ENCODE results near the gene CKM. TPM values are rescaled to one million over a fixed set of nuclear protein-coding genes. Genes with fewer than 3 reads are reported as not detected.

Gene CKM
- total and polyA plus RNA-seq, 7 experiments from 2014 or later, result not detected

GRCh38 chr19:45344621-45345505 lies 22.2 kb upstream of the CKM start:
- Mint-ChIP-seq H3K27me3 (peaks cover 12 to 30% (median 22%) of the 10 kb centered on the region in 5 donors), H3K4me3 (no peak overlapping the region), H3K4me1 (peaks cover 3 to 7% (median 5%) of the 10 kb centered on the region in 7 donors), H3K27ac (no peak overlapping the region), H3K9me3 (no peaks in the 10 kb centered on the region), H3K36me3 (no peaks in the 10 kb centered on the region)
- ChIA-PET POLR2A (no interaction called here), CTCF (no interaction called here)
- ATAC-seq (no peak), DNase-seq (no peak)
- no peak overlapping the region for H3K4me3 ChIP-seq (ENCODE audit: low read length)
- H3K36me3 ChIP-seq (ENCODE audit: control insufficient read depth in 2 of 3, insufficient read depth in 3 of 3, low read length in 3 of 3), result no peaks in the 10 kb centered on the region
- H3K4me1 ChIP-seq (ENCODE audit: control insufficient read depth in 2 of 2, insufficient read depth in 2 of 2, low read length in 2 of 2), result no peaks in the 10 kb centered on the region
- no peak overlapping the region for H3K27ac ChIP-seq (ENCODE audit: low read depth, low read length)
- intact Hi-C loops (cut with micrococcal nuclease), result no loop called here
- peaks cover 0 to 12% of the 10 kb centered on the region in 2 donors for H3K27me3 ChIP-seq (ENCODE audit: control insufficient read depth in 2 of 2, insufficient read depth in 2 of 2, low read length in 2 of 2)
- H3K9me3 ChIP-seq (ENCODE audit: control insufficient read depth in 2 of 3, low read length in 3 of 3), result no peaks in the 10 kb centered on the region

DNA sequence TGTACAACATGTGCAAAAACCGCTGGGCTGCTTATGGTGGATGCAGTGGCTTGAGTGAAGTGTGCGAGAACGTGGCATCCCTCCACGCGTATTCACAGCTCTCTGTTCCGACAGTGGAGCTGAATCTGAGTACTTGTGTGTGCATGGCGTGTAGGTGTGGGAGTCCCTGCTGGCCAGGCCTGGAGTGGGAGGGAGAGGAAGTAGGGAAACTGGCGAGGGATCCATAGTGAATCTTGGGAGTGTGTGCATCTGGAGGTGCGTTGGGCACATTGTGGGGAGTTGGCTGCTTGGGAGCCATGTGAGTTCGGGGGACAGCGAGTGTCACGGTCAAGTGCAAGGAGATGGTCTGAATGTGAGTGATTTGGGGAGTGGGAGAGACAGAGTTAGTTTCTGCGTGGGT lies 20.2 kb upstream of the CKM start:
- no peaks in the 10 kb centered on the region for H3K36me3 ChIP-seq (ENCODE audit: control insufficient read depth in 2 of 3, insufficient read depth in 3 of 3, low read length in 3 of 3)
- no peak overlapping the region for H3K27ac ChIP-seq (ENCODE audit: low read depth, low read length)
- Mint-ChIP-seq H3K36me3 (no peaks in the 10 kb centered on the region), H3K9me3 (no peaks in the 10 kb centered on the region), H3K4me3 (no peak overlapping the region), H3K4me1 (peaks cover 4 to 11% (median 9%) of the 10 kb centered on the region in 7 donors), H3K27ac (no peak overlapping the region), H3K27me3 (peaks cover 22 to 43% (median 32%) of the 10 kb centered on the region in 5 donors)
- ATAC-seq (no peak), DNase-seq (no peak)
- POLR2A ChIA-PET, result no interaction called here
- no peaks in the 10 kb centered on the region for H3K9me3 ChIP-seq (ENCODE audit: control insufficient read depth in 2 of 3, low read length in 3 of 3)
- H3K4me3 ChIP-seq (ENCODE audit: low read length), result no peak overlapping the region
- H3K4me1 ChIP-seq (ENCODE audit: control insufficient read depth in 2 of 2, insufficient read depth in 2 of 2, low read length in 2 of 2), result no peaks in the 10 kb centered on the region
- H3K27me3 ChIP-seq (ENCODE audit: control insufficient read depth in 2 of 2, insufficient read depth in 2 of 2, low read length in 2 of 2), result peaks cover 0 to 12% of the 10 kb centered on the region in 2 donors
- CTCF ChIA-PET, result no interaction called here
- intact Hi-C loops (cut with micrococcal nuclease), result no loop called here

DNA sequence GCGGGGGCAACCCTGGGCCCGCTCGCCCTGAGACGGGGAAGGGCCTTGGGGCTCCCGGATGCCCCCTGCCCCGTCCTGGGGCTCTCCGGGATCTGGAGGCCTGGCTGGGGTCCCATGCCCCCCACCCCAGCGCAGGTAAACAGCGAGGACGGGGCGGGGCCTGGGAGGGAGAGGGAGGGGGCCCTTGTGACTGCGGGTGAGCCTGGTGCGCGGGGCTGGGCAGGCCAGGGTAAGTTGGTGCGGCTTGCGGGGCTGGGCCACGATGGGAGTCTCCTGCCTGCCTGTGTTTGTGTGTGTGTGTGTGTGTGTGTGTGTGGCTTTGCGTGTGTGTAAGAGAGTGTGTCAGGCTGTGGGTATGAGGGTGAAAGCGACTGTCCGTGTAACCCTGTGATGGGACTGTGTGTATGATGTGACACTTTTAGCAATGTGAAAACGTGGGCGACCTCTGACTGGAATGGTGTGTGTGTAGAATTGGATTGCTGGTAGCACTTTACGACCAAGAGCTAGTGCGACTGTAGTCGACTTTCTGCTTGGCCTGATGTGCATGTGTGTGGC lies 18.3 kb upstream of the CKM start:
- no peak overlapping the region for H3K27ac Mint-ChIP-seq
- CTCF ChIA-PET, result interaction anchor here (0.5 to 0.7 kb wide), 2 partner anchors 11 to 742 kb away, joined by 3 to 4 read pairs; no protein-coding TSS in a partner anchor
- H3K4me1 Mint-ChIP-seq, result peaks cover 4 to 11% (median 9%) of the 10 kb centered on the region in 7 donors
- no peak overlapping the region for H3K27ac ChIP-seq (ENCODE audit: low read depth, low read length)
- peaks cover 0 to 12% of the 10 kb centered on the region in 2 donors for H3K27me3 ChIP-seq (ENCODE audit: control insufficient read depth in 2 of 2, insufficient read depth in 2 of 2, low read length in 2 of 2)
- POLR2A ChIA-PET, result no interaction called here
- intact Hi-C loops (cut with micrococcal nuclease), result no loop called here
- no peaks in the 10 kb centered on the region for H3K36me3 Mint-ChIP-seq
- H3K4me3 ChIP-seq (ENCODE audit: low read length), result no peak overlapping the region
- ATAC-seq (peak; percentile 33), DNase-seq (peak in 2 of 9 donors; percentile 1 to 7)
- H3K36me3 ChIP-seq (ENCODE audit: control insufficient read depth in 2 of 3, insufficient read depth in 3 of 3, low read length in 3 of 3), result no peaks in the 10 kb centered on the region
- H3K9me3 Mint-ChIP-seq, result no peaks in the 10 kb centered on the region
- H3K4me3 Mint-ChIP-seq, result no peak overlapping the region
- peaks cover 26 to 39% (median 31%) of the 10 kb centered on the region in 5 donors for H3K27me3 Mint-ChIP-seq
- no peaks in the 10 kb centered on the region for H3K9me3 ChIP-seq (ENCODE audit: control insufficient read depth in 2 of 3, low read length in 3 of 3)
- H3K4me1 ChIP-seq (ENCODE audit: control insufficient read depth in 2 of 2, insufficient read depth in 2 of 2, low read length in 2 of 2), result no peaks in the 10 kb centered on the region

DNA sequence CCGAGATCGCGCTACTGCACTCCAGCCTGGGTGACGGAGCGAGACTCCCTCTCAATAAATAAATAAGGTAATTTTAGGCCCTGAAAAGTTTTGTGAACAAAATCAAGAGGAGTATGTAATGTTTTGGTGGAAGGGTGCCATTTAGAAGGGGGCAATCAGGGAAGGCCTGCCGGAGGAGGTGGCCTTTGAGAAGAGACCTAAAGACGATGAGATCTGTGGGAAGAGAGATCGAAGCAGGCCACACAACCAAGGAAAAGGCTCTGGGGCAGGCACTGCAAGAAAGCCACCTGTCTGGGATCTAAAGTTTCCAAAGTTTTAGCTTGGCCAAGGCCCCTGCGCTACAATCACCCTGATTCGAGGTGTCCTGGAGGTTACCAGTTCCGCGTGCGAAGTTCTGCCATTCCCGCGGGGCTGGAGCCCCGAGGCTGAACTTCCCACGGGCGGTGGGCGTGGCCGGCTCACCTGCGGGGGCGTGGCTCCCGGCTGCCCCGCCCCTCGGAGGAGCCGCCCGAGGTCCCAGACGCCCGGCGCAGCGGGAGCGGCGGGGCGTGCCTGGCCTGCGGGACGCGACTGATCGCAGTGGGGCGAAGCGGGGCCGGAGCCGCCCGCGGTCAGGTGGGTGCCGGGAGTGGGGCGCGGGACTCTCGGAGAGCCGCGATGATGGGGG lies 17.7 kb upstream of the CKM start, which contains the start of gene KLC3:
Gene KLC3 (plus strand): TSS at position 519 of the 667 bp plus-strand sequence. CDS start 4,792 bp downstream, outside the sequence.
- H3K9me3 ChIP-seq (ENCODE audit: control insufficient read depth in 2 of 3, low read length in 3 of 3), result no peaks in the 10 kb centered on the region
- intact Hi-C loops (cut with micrococcal nuclease), result no loop called here
- H3K27ac Mint-ChIP-seq, result peak within 1 kb of the TSS in 2 of 9 donors; percentile 46 to 71
- H3K27ac ChIP-seq (ENCODE audit: low read depth, low read length), result no peak within 1 kb of the TSS
- no peaks in the 10 kb centered on the region for H3K4me1 ChIP-seq (ENCODE audit: control insufficient read depth in 2 of 2, insufficient read depth in 2 of 2, low read length in 2 of 2)
- peaks cover 24 to 39% (median 30%) of the 10 kb centered on the region in 5 donors for H3K27me3 Mint-ChIP-seq
- DNase-seq (peak in 8 of 9 donors; percentile 12 to 66 (median 28)), ATAC-seq (peak; percentile 28)
- H3K4me1 Mint-ChIP-seq, result peaks cover 4 to 11% (median 9%) of the 10 kb centered on the region in 7 donors
- ChIA-PET CTCF (no interaction called here), POLR2A (no interaction called here)
- H3K9me3 Mint-ChIP-seq, result no peaks in the 10 kb centered on the region
- no peaks in the 10 kb centered on the region for H3K36me3 Mint-ChIP-seq
- H3K4me3 ChIP-seq (ENCODE audit: low read length), result no peak within 1 kb of the TSS
- H3K36me3 ChIP-seq (ENCODE audit: control insufficient read depth in 2 of 3, insufficient read depth in 3 of 3, low read length in 3 of 3), result no peaks in the 10 kb centered on the region
- peak within 1 kb of the TSS; percentile 56 to 82 (median 74) for H3K4me3 Mint-ChIP-seq
- H3K27me3 ChIP-seq (ENCODE audit: control insufficient read depth in 2 of 2, insufficient read depth in 2 of 2, low read length in 2 of 2), result peaks cover 0 to 12% of the 10 kb centered on the region in 2 donors

- peaks cover 19 to 34% (median 24%) of the 10 kb centered on the region in 5 donors for H3K27me3 Mint-ChIP-seq
- Histone ChIP-seq H3K4me3 (ENCODE audit: low read length) (no peak overlapping the region), H3K36me3 (ENCODE audit: control insufficient read depth in 2 of 3, insufficient read depth in 3 of 3, low read length in 3 of 3) (no peaks in the 10 kb centered on the region), H3K27me3 (ENCODE audit: control insufficient read depth in 2 of 2, insufficient read depth in 2 of 2, low read length in 2 of 2) (peaks cover 0 to 12% of the 10 kb centered on the region in 2 donors), H3K4me1 (ENCODE audit: control insufficient read depth in 2 of 2, insufficient read depth in 2 of 2, low read length in 2 of 2) (no peaks in the 10 kb centered on the region), H3K27ac (ENCODE audit: low read depth, low read length) (no peak overlapping the region), H3K9me3 (ENCODE audit: control insufficient read depth in 2 of 3, low read length in 3 of 3) (no peaks in the 10 kb centered on the region)
- no peak for ATAC-seq
- H3K4me3 Mint-ChIP-seq, result peak overlapping the region in 4 of 10 donors; percentile 58 to 82 (median 78)
- ChIA-PET CTCF (interaction anchor here (0.5 kb wide), 1 partner anchor 465 kb away, joined by 4 read pairs; no protein-coding TSS in a partner anchor), POLR2A (no interaction called here)
- no peak for DNase-seq
- no peak overlapping the region for H3K27ac Mint-ChIP-seq
- H3K9me3 Mint-ChIP-seq, result no peaks in the 10 kb centered on the region
- peaks cover 4 to 10% (median 9%) of the 10 kb centered on the region in 7 donors for H3K4me1 Mint-ChIP-seq
- intact Hi-C loops (cut with micrococcal nuclease), result loop anchor here in 1 of 2 donors (10.0 kb wide), 1 partner anchor 555 kb away; no protein-coding TSS in a partner anchor
- H3K36me3 Mint-ChIP-seq, result no peaks in the 10 kb centered on the region
Measured at GRCh38 chr19:45339629-45340028, 17.0 kb upstream of the CKM start.

DNA sequence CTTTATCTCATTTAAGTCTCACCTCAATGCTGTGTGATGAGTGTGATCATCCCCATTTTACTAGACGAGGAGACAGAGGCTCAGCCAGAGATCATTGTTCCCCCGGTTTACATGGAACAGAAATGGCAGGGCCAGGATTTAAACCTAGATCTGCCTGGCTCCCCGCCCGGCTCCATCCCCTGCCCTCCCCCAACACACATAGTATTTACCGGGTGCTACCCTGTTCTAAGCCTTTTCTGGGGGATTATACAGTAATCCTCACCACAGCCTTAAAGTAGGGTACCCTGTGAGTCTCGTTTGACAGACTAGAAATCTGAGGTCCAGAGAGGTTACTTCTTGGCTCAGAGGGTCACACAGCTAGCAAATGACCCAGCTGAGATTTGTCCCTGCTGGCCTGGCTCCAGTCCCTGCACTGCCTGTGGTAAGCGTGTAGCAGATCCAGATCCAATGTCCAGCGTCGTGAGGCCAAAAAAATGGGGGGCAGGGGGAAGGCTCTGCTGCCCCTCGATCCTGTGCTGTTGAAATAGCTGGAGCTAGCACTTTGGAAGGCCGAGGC lies 14.1 kb upstream of the CKM start:
- DNase-seq (no peak), ATAC-seq (no peak)
- no peaks in the 10 kb centered on the region for H3K36me3 ChIP-seq (ENCODE audit: control insufficient read depth in 2 of 3, insufficient read depth in 3 of 3, low read length in 3 of 3)
- no peak overlapping the region for H3K4me3 ChIP-seq (ENCODE audit: low read length)
- no peaks in the 10 kb centered on the region for H3K36me3 Mint-ChIP-seq
- peaks cover 4 to 10% (median 9%) of the 10 kb centered on the region in 7 donors for H3K4me1 Mint-ChIP-seq
- no peak overlapping the region for H3K27ac Mint-ChIP-seq
- intact Hi-C loops (cut with micrococcal nuclease), result loop anchor here in 1 of 2 donors (10.0 kb wide), 1 partner anchor 552 kb away; no protein-coding TSS in a partner anchor
- no peaks in the 10 kb centered on the region for H3K9me3 ChIP-seq (ENCODE audit: control insufficient read depth in 2 of 3, low read length in 3 of 3)
- no peaks in the 10 kb centered on the region for H3K4me1 ChIP-seq (ENCODE audit: control insufficient read depth in 2 of 2, insufficient read depth in 2 of 2, low read length in 2 of 2)
- no peak overlapping the region for H3K4me3 Mint-ChIP-seq
- no peak overlapping the region for H3K27ac ChIP-seq (ENCODE audit: low read depth, low read length)
- peaks cover 17 to 28% (median 19%) of the 10 kb centered on the region in 5 donors for H3K27me3 Mint-ChIP-seq
- ChIA-PET POLR2A (no interaction called here), CTCF (interaction anchor here (1.0 kb wide), 1 partner anchor 9 kb away, joined by 8 read pairs; no protein-coding TSS in a partner anchor)
- H3K27me3 ChIP-seq (ENCODE audit: control insufficient read depth in 2 of 2, insufficient read depth in 2 of 2, low read length in 2 of 2), result peaks cover 0 to 12% of the 10 kb centered on the region in 2 donors
- no peaks in the 10 kb centered on the region for H3K9me3 Mint-ChIP-seq
